Erythroblast (primary cell): ENCODE results near the gene EPHB1.

Experiments used
- GATA1 ChIP-seq: IDR thresholded peaks from 2 replicates; pipeline ENCODE4 v1.6.1; 2011; ENCODE audit warnings: low read depth, mild to moderate bottlenecking, control low read depth, low read length, moderate library complexity
- POLR2A ChIP-seq: IDR thresholded peaks from 2 replicates; pipeline ENCODE4 v1.6.1; 2011; ENCODE audit warnings: mild to moderate bottlenecking, low read length

DNA sequence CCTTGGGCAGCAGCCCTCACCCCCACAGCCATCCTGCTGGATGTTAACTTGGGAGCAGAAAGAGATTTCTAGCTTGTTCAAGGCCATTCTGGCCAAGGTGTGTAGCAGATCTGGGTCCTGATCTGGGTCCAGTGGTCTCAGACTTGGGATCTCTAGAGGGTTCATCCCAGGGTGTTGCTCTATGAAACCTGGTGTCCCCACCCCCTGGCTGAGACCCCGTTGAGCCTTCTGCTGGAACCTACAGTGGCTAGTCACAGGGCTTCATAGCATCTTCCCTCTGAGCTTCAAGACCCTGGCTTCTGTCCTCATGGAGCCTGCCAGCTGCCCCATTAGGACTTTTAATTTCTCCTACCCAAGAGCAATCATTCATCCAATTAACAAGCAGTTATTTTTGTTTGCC, 64.3 kb downstream of the EPHB1 start:
- no peak for TF ChIP-seq POLR2A
- TF ChIP-seq GATA1: no peak
